Astrocyte of the cerebellum (primary cell): ENCODE data around the gene UBE2Z.

Source experiments
- DNase-seq: peaks from one replicate; pipeline ENCODE4 v3.0.0-alpha.2; 2011; ENCODE audit warnings: low read depth
- H3K4me3 ChIP-seq: 2 replicates; pipeline ENCODE4 v1.5.1; 2011; ENCODE audit warnings: mild to moderate bottlenecking, low read depth, low read length, moderate library complexity
- CTCF ChIP-seq: IDR thresholded peaks from 2 replicates; pipeline ENCODE4 v1.5.1; 2012; ENCODE audit warnings: low read length, low read depth, moderate library complexity, mild to moderate bottlenecking; ENCODE audit errors: missing control alignments
- in situ Hi-C: cut with HindIII; loops from 2 replicates; pipeline ENCODE4 v1.10.0; 2017; ENCODE audit warnings: low sequenced_read_pairs

The UBE2Z gene

GRCh38 chr17:48910370-48910769, 2.2 kb downstream of the UBE2Z start:
- no peak for TF ChIP-seq CTCF
- peak overlapping the region; percentile 78 for H3K4me3 ChIP-seq
- no peak for DNase-seq
- in situ Hi-C loops = loop anchor here (10.0 kb wide), 1 partner anchor 104 kb away; no protein-coding TSS in a partner anchor

GRCh38 chr17:48912476-48912875, 4.3 kb downstream of the UBE2Z start:
- TF ChIP-seq CTCF = no peak
- DNase-seq = no peak
- no peak overlapping the region for H3K4me3 ChIP-seq
- in situ Hi-C loops = loop anchor here (10.0 kb wide), 1 partner anchor 102 kb away; no protein-coding TSS in a partner anchor

GRCh38 chr17:48915459-48916282, 7.5 kb downstream of the UBE2Z start:
- in situ Hi-C loops = loop anchor here (10.0 kb wide), 1 partner anchor 99 kb away; no protein-coding TSS in a partner anchor
- H3K4me3 ChIP-seq = no peak overlapping the region
- DNase-seq = peak; percentile 82

GRCh38 chr17:48925251-48925990, 17.2 kb downstream of the UBE2Z start:
- no peak for DNase-seq
- no peak overlapping the region for H3K4me3 ChIP-seq
- no peak for TF ChIP-seq CTCF
- in situ Hi-C loops = no loop called here

More at GRCh38 chr17:48915459-48916282, 7.5 kb downstream of the UBE2Z start:
- no peak for TF ChIP-seq CTCF

GRCh38 chr17:48925991-48926342, 17.8 kb downstream of the UBE2Z start:
- TF ChIP-seq CTCF = no peak
- H3K4me3 ChIP-seq = no peak overlapping the region
- in situ Hi-C loops = no loop called here
- DNase-seq = no peak

GRCh38 chr17:48927978-48928745, 20.0 kb downstream of the UBE2Z start:
- no peak for DNase-seq
- H3K4me3 ChIP-seq = no peak overlapping the region
- TF ChIP-seq CTCF = no peak
- in situ Hi-C loops = no loop called here
